Gastroesophageal sphincter (tissue), 4 donors: ENCODE results near the gene ADARB1. TPM values are rescaled to one million over a fixed set of nuclear protein-coding genes. Genes with fewer than 3 reads are reported as not detected.

Source experiments
- ATAC-seq: fragments of 150-250 bp; one replicate; pipeline ENCODE4 v1.9.1; 2016; ENCODE audit warnings: mild to moderate bottlenecking, moderate library complexity
- H3K27ac ChIP-seq, 4 donors: fragments of 200-600 bp; sonication (generic) in 3 of 4; 1 replicate in 3 of 4; 2 replicates in 1 of 4; pipeline ENCODE4 v1.5.1; 2016 to 2019
- H3K27me3 ChIP-seq: fragments of 200-600 bp; sonication (generic); one replicate; pipeline ENCODE4 v1.5.1; 2019
- H3K36me3 ChIP-seq, 2 donors: fragments of 200-600 bp; sonication (generic); one replicate each; pipeline ENCODE4 v1.5.1; 2019; ENCODE audit warnings: control low read depth in 1 of 2
- H3K4me1 ChIP-seq, 3 donors: fragments of 200-600 bp; sonication (generic); 1 replicate in 2 of 3; 2 replicates in 1 of 3; pipeline ENCODE4 v1.5.1; 2016 to 2019; ENCODE audit warnings: control low read depth in 2 of 3
- H3K4me3 ChIP-seq, 2 donors: fragments of 200-600 bp; sonication (generic); one replicate each; pipeline ENCODE4 v1.5.1; 2019; ENCODE audit warnings: mild to moderate bottlenecking in 1 of 2, moderate library complexity in 1 of 2
- H3K9me3 ChIP-seq, 3 donors: fragments of 200-600 bp; sonication (generic); one replicate each; pipeline ENCODE4 v1.5.1; 2017 to 2019; ENCODE audit warnings: control low read depth in 2 of 3
- EP300 ChIP-seq: sonication (generic); formaldehyde crosslinking; IDR thresholded peaks from one replicate; pipeline ENCODE4 v1.6.1; 2017; ENCODE audit warnings: antibody characterized with exemption, mild to moderate bottlenecking
- POLR2A ChIP-seq, 2 donors: fragments of 450-650 bp; IDR thresholded peaks; one replicate each; pipeline ENCODE4 v1.6.1; 2017; ENCODE audit warnings: antibody characterized with exemption in 2 of 2, mild to moderate bottlenecking in 2 of 2, moderate library complexity in 1 of 2
- POLR2AphosphoS5 ChIP-seq: sonication (generic); formaldehyde crosslinking; IDR thresholded peaks from one replicate; pipeline ENCODE4 v1.6.1; 2017; ENCODE audit warnings: antibody characterized with exemption
- WGBS, 2 donors: methylation state at CpG; one replicate each; pipeline ENCODE4 v1.1.5; 2018; ENCODE audit warnings: low coverage in 1 of 2; 5-methylcytosine and 5-hydroxymethylcytosine counted together
- total RNA-seq, 4 donors: library from RNA; depleted of rRNA; stranded (reverse); fragments of >200 nt; gene quantifications; one replicate each; pipeline ENCODE4 v1.1.0, GENCODE V29; 2016
- TF ChIP-seq, protein P1 (sequence below), 4 experiments: fragments of 200-600 bp in 2 of 4; fragments of 450-650 bp in 2 of 4; sonication (generic) in 1 of 4; IDR thresholded peaks; one replicate each; pipeline ENCODE4 v1.5.1; 2017 to 2019; ENCODE audit warnings: antibody characterized with exemption in 4 of 4, mild to moderate bottlenecking in 2 of 4, moderate library complexity in 2 of 4

Gene ADARB1
- total RNA-seq, 4 donors from 2014 or later: 136 to 228 (median 181) TPM

DNA sequence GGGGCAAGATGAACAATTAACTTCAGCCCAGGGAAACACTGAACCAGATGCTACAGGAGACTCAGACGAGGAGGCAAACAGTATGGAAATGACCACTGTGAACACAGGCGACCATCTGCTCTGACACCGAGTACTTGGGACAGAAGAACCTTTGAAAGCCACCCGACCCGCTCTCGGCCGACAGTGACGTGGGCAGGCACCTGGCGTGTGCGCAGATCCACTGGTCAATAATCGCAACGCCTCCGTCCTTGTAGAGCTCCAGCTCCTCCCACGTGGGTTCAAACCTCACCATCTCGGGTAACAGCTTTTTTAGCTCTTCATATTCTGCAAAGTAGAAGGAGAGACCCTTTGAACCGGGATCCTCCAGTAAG lies 193.0 kb downstream of the ADARB1 start:
- TF ChIP-seq EP300: no peak
- no peak for TF ChIP-seq POLR2AphosphoS5
- TF ChIP-seq, protein P1, sequence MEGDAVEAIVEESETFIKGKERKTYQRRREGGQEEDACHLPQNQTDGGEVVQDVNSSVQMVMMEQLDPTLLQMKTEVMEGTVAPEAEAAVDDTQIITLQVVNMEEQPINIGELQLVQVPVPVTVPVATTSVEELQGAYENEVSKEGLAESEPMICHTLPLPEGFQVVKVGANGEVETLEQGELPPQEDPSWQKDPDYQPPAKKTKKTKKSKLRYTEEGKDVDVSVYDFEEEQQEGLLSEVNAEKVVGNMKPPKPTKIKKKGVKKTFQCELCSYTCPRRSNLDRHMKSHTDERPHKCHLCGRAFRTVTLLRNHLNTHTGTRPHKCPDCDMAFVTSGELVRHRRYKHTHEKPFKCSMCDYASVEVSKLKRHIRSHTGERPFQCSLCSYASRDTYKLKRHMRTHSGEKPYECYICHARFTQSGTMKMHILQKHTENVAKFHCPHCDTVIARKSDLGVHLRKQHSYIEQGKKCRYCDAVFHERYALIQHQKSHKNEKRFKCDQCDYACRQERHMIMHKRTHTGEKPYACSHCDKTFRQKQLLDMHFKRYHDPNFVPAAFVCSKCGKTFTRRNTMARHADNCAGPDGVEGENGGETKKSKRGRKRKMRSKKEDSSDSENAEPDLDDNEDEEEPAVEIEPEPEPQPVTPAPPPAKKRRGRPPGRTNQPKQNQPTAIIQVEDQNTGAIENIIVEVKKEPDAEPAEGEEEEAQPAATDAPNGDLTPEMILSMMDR (IDR thresholded peaks at IDR 0.05): no peak
- no peak for TF ChIP-seq POLR2A (IDR thresholded peaks at IDR 0.05)
- peaks cover 0 to 97% of the 10 kb centered on the region in 2 donors for H3K36me3 ChIP-seq
- H3K4me1 ChIP-seq: no peaks in the 10 kb centered on the region
- H3K27ac ChIP-seq: no peak overlapping the region
- H3K4me3 ChIP-seq: no peak overlapping the region
- 89 to 93% methylated on average over 7 to 15 of the region's 16 CpGs for WGBS, 2 donors
- H3K9me3 ChIP-seq: peaks cover 0 to 11% (median 0%) of the 10 kb centered on the region in 3 donors
- no peak for ATAC-seq
- H3K27me3 ChIP-seq: no peaks in the 10 kb centered on the region

DNA sequence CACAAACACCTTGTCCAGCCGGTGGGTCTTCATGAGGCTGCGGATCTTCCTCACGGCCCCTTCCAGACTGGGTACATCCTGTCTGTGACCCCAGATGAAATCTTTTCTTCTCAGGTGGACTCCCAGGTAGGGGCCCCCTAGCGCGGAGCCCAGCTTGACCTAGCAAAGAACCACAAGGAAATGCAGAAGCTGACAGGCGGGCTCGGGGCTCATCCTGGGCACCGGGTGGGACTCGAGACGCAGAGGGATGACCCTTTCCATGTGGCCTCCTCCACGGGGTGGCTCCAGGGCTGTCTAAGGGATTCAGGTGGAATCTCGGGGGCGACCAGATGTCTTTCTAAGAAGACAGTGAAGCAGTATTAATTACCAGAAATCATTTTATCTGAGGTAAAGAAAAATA lies 195.5 kb downstream of the ADARB1 start:
- Histone ChIP-seq H3K27me3 (no peaks in the 10 kb centered on the region), H3K4me3 (no peak overlapping the region), H3K4me1 (no peaks in the 10 kb centered on the region), H3K27ac (no peak overlapping the region), H3K36me3 (peaks cover 0 to 98% of the 10 kb centered on the region in 2 donors), H3K9me3 (peaks cover 0 to 11% (median 0%) of the 10 kb centered on the region in 3 donors)
- ATAC-seq: no peak
- no peak for TF ChIP-seq POLR2A (IDR thresholded peaks at IDR 0.05)
- TF ChIP-seq, protein P1 (IDR thresholded peaks at IDR 0.05): no peak
- 94% methylated on average over 5 of the region's 13 CpGs; no CpG with 5 or more reads in 1 of the 2 donors for WGBS, 2 donors

- H3K4me3 ChIP-seq: no peak overlapping the region
- H3K27me3 ChIP-seq: no peaks in the 10 kb centered on the region
- H3K36me3 ChIP-seq: peaks cover 0 to 98% of the 10 kb centered on the region in 2 donors
- no peak overlapping the region for H3K27ac ChIP-seq
- 95 to 96% methylated on average over 5 to 6 of the region's 13 CpGs for WGBS, 2 donors
- no peak for ATAC-seq
- TF ChIP-seq POLR2A (IDR thresholded peaks at IDR 0.05): no peak
- no peaks in the 10 kb centered on the region for H3K4me1 ChIP-seq
- peaks cover 0 to 11% (median 0%) of the 10 kb centered on the region in 3 donors for H3K9me3 ChIP-seq
Observed at GRCh38 chr21:45270306-45270821, 196.0 kb downstream of the ADARB1 start.

Other genes with a start within 250 kb of the ADARB1 start
- gene PTTG1IP, start 200.9 kb upstream of the ADARB1 start, total RNA-seq: 100 to 1,000 TPM; 217 to 419 (median 313) TPM
- 100 to 1,000 TPM in 1 of 4 donors, 10 to 100 TPM in 3; 10.4 to 112 (median 41.4) TPM for gene ITGB2, start 153.7 kb upstream of the ADARB1 start, total RNA-seq
- gene SLX9, start 134.6 kb upstream of the ADARB1 start, total RNA-seq: 10 to 100 TPM; 15.7 to 53.9 (median 36.4) TPM
- 10 to 100 TPM; 17.6 to 31.1 (median 24.2) TPM for gene POFUT2, start 213.3 kb downstream of the ADARB1 start, total RNA-seq